MCF 10A (cell line): ENCODE measurements around the gene IL4R. TPM values are rescaled to one million over a fixed set of nuclear protein-coding genes. Genes with fewer than 3 reads are reported as not detected.
"Not testable (repeated sequence)": the region's sequence is repeated elsewhere in the genome, so short reads cannot be mapped to it uniquely, and the experiment has no call there.

Experiments used
- BruUV-seq: library from RNA; stranded (reverse); fragments of 400-500 nt; replicated peaks from 2 replicates; lab custom pipeline; 2021; lab: Mats Ljungman, UMichigan
- CTCF ChIA-PET: fragments of 300-600 bp; sonication (Branson Sonifier 250); formaldehyde crosslinking; extraction: SDS; loops from one replicate; lab custom pipeline; 2021; ENCODE audit warnings: antibody characterized with exemption, inconsistent platforms; lab: Yijun Ruan, JAX
- POLR2A ChIA-PET: fragments of 300-600, 350-650 bp; sonication (Branson Sonifier 250); formaldehyde crosslinking; extraction: SDS; loops from one replicate; lab custom pipeline; 2020; ENCODE audit warnings: antibody characterized with exemption, inconsistent platforms; lab: Yijun Ruan, JAX
- DNase-seq: peaks from one replicate; pipeline ENCODE4 v3.0.0-alpha.2; 2018; ENCODE audit not compliant: unreplicated experiment
- H3K27ac Mint-ChIP-seq: one replicate; pipeline ENCODE4 v1.8.0; 2022; ENCODE audit warnings: mild to moderate bottlenecking, low read depth, mixed read lengths; ENCODE audit not compliant: unreplicated experiment
- H3K27me3 Mint-ChIP-seq: one replicate; pipeline ENCODE4 v1.8.0; 2022; ENCODE audit warnings: mixed read lengths; ENCODE audit not compliant: insufficient read depth, unreplicated experiment
- H3K36me3 Mint-ChIP-seq: one replicate; pipeline ENCODE4 v1.8.0; 2022; ENCODE audit warnings: mild to moderate bottlenecking, moderate library complexity, mixed read lengths; ENCODE audit not compliant: insufficient read depth, unreplicated experiment
- H3K4me1 Mint-ChIP-seq: one replicate; pipeline ENCODE4 v1.8.0; 2022; ENCODE audit warnings: mixed read lengths; ENCODE audit not compliant: insufficient read depth, unreplicated experiment
- H3K4me3 Mint-ChIP-seq: one replicate; pipeline ENCODE4 v1.8.0; 2022; ENCODE audit warnings: mild to moderate bottlenecking, moderate library complexity, mixed read lengths; ENCODE audit not compliant: unreplicated experiment
- H3K9me3 Mint-ChIP-seq: one replicate; pipeline ENCODE4 v1.8.0; 2022; ENCODE audit warnings: mixed read lengths; ENCODE audit not compliant: unreplicated experiment
- intact Hi-C: fragments of 100-400 bp; cut with micrococcal nuclease; formaldehyde crosslinking; loops from 2 replicates; pipeline ENCODE4 v1.14.1; 2022
- total RNA-seq: library from RNA; stranded (reverse); gene quantifications from 2 replicates; pipeline ENCODE4 v1.2.3, GENCODE V29; 2022
- TF ChIP-seq, protein P1 (sequence below): fragments of 200-600 bp; IDR thresholded peaks from one replicate; pipeline ENCODE4 v1.8.0; 2022; ENCODE audit warnings: antibody characterized with exemption, mild to moderate bottlenecking; ENCODE audit not compliant: unreplicated experiment

Gene IL4R
- total RNA-seq, 1 experiment from 2014 or later: 51.9 TPM

DNA sequence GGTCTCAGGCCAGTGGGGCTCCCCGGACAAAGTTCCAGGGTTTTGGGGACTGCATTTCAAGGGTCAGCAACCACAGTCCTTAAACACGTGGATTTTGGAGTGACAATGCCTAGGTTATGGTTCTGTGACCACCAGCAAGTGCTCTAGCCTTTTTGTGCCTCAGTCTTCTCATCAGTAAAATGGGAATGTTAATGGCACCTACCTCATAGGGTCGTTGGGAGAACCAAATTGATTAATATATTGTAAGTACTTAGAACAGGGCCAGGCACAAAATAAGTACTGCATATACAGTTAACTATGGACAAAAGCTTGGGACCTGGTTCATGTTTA, 13.8 kb downstream of the IL4R start:
- no peak for DNase-seq
- POLR2A ChIA-PET: interaction anchor here (0.5 to 6.8 kb wide), 4 partner anchors 10 to 74 kb away, joined by 3 to 57 read pairs (median 3); no protein-coding TSS in a partner anchor
- BruUV-seq: no TSS peak
- Mint-ChIP-seq H3K27ac (peak overlapping the region; percentile 92), H3K27me3 (no peaks in the 10 kb centered on the region), H3K36me3 (peaks cover 30% of the 10 kb centered on the region), H3K9me3 (no peaks in the 10 kb centered on the region), H3K4me1 (peaks cover 25% of the 10 kb centered on the region), H3K4me3 (peak overlapping the region; percentile 56)
- intact Hi-C loops: loop anchor here (1.0 kb wide), 1 partner anchor 92 kb away; no protein-coding TSS in a partner anchor
- CTCF ChIA-PET: interaction anchor here (0.7 kb wide), 1 partner anchor 62 kb away, joined by 3 read pairs; no protein-coding TSS in a partner anchor
- TF ChIP-seq, protein P1, sequence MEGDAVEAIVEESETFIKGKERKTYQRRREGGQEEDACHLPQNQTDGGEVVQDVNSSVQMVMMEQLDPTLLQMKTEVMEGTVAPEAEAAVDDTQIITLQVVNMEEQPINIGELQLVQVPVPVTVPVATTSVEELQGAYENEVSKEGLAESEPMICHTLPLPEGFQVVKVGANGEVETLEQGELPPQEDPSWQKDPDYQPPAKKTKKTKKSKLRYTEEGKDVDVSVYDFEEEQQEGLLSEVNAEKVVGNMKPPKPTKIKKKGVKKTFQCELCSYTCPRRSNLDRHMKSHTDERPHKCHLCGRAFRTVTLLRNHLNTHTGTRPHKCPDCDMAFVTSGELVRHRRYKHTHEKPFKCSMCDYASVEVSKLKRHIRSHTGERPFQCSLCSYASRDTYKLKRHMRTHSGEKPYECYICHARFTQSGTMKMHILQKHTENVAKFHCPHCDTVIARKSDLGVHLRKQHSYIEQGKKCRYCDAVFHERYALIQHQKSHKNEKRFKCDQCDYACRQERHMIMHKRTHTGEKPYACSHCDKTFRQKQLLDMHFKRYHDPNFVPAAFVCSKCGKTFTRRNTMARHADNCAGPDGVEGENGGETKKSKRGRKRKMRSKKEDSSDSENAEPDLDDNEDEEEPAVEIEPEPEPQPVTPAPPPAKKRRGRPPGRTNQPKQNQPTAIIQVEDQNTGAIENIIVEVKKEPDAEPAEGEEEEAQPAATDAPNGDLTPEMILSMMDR: no peak

DNA sequence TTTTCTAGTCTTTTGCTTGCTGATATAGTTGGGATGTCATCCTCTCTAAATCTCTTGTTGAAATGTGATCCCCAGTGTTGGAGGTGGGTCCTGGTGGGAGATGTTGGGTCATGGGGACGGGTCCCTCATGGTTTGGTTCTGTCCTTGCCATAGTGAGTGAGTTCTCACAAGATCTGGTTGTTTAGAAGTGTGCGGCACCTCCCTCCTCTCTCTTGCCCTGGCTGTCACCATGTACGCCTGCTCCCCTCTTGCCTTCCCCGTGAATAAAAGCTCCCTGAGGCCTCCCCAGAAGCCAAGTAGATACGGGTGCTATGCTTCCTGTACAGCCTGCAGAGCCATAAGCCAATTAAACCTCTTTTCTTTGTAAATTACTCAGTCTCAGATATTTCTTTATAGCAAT, 15.2 kb downstream of the IL4R start:
- DNase-seq: no peak
- peaks cover 18% of the 10 kb centered on the region for H3K4me1 Mint-ChIP-seq
- peaks cover 37% of the 10 kb centered on the region for H3K36me3 Mint-ChIP-seq
- intact Hi-C loops: no loop called here
- POLR2A ChIA-PET: interaction anchor here (1.5 to 6.8 kb wide), 2 partner anchors 12 to 19 kb away, joined by 3 to 57 read pairs; no protein-coding TSS in a partner anchor
- no peaks in the 10 kb centered on the region for H3K9me3 Mint-ChIP-seq
- H3K4me3 Mint-ChIP-seq: no peak overlapping the region
- TF ChIP-seq, protein P1: no peak
- BruUV-seq: no TSS peak
- H3K27ac Mint-ChIP-seq: peak overlapping the region; percentile 92
- H3K27me3 Mint-ChIP-seq: no peaks in the 10 kb centered on the region
- CTCF ChIA-PET: interaction anchor here (0.7 to 3.0 kb wide), 2 partner anchors 94 to 248 kb away, joined by 4 to 11 read pairs; no protein-coding TSS in a partner anchor

DNA sequence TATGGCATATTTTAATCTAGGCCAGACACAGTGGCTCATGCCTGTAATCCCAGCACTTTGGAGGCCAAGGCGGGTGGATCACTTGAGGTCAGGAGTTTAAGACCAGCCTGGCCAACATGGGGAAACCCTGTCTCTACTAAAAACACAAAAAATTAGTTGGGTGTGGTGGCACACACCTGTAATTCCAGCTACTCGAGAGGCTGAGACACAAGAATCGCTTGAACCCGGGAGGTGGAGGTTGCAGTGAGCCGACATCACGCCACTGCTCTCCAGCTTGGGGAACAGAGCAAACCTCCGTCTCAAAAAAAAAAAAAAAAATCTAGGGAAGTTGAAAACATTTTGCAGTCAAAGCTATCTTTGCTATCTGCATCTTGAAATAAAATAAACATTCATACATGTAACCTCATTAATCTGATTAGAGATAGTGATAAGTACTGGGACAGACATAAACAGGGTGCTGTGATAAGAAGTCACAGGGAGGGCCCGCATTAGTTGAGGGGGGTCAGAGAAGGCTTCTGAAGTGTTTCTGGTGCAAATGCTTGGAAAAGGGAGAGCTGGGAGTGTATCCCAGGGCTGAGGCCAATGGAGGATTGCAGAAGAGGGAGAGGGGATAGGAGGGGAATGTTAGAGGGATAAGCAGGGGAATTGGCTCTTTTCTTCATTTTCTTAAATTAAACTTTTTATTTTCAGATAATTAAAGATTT, 15.8 kb downstream of the IL4R start:
- H3K27me3 Mint-ChIP-seq, intact Hi-C loops, BruUV-seq, H3K4me3 Mint-ChIP-seq, DNase-seq, H3K9me3 Mint-ChIP-seq: not testable (repeated sequence)
- H3K36me3 Mint-ChIP-seq: peaks cover 37% of the 10 kb centered on the region
- peaks cover 18% of the 10 kb centered on the region for H3K4me1 Mint-ChIP-seq
- POLR2A ChIA-PET: interaction anchor here (6.8 kb wide), 1 partner anchor 12 kb away, joined by 57 read pairs; no protein-coding TSS in a partner anchor
- H3K27ac Mint-ChIP-seq: peak overlapping the region; percentile 92
- CTCF ChIA-PET: interaction anchor here (0.7 to 3.0 kb wide), 2 partner anchors 95 to 248 kb away, joined by 4 to 11 read pairs; no protein-coding TSS in a partner anchor

DNA sequence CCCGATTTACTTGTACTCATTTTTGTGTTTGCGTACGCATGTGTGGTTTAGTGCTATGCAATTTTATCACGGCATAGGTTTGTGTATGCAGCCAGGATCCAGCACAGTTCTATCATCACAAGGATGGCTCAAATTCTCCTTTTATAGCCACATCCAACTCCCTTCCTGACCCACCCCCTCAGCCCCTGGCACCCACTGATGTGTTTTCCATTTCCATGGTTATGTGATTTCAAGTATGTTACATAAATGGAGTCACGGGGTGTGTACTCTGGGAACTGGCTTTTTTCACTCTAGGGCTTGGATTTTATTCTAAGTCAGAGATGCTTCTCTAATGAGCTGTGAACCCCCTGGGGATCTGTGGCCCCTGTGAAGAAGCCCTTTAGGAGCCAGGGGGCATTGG, 16.8 kb downstream of the IL4R start:
- BruUV-seq: no TSS peak
- no peaks in the 10 kb centered on the region for H3K27me3 Mint-ChIP-seq
- TF ChIP-seq, protein P1: no peak
- H3K9me3 Mint-ChIP-seq: no peaks in the 10 kb centered on the region
- no peak for DNase-seq
- peak overlapping the region; percentile 92 for H3K27ac Mint-ChIP-seq
- ChIA-PET POLR2A (interaction anchor here (1.7 to 6.8 kb wide), 2 partner anchors 13 to 66 kb away, joined by 3 to 57 read pairs; no protein-coding TSS in a partner anchor), CTCF (interaction anchor here (0.8 to 3.0 kb wide), 2 partner anchors 22 to 96 kb away, joined by 3 to 11 read pairs; no protein-coding TSS in a partner anchor)
- intact Hi-C loops: no loop called here
- peaks cover 18% of the 10 kb centered on the region for H3K4me1 Mint-ChIP-seq
- peaks cover 39% of the 10 kb centered on the region for H3K36me3 Mint-ChIP-seq
- no peak overlapping the region for H3K4me3 Mint-ChIP-seq
